ENCODE measurements around the gene CCAR1.
"Not testable (repeated sequence)": the region's sequence is repeated elsewhere in the genome, so short reads cannot be mapped to it uniquely, and the experiment has no call there.

The CCAR1 gene

GRCh38 chr10:68767407-68767806 is 46.4 kb downstream of the CCAR1 start:
- DNase-seq, result not testable (repeated sequence)

- no peak for DNase-seq
Observed at GRCh38 chr10:68781613-68782574, 60.9 kb downstream of the CCAR1 start.

GRCh38 chr10:68784476-68784875 is 63.4 kb downstream of the CCAR1 start:
- DNase-seq, result no peak

GRCh38 chr10:68787813-68788212 is 66.8 kb downstream of the CCAR1 start:
- DNase-seq, result peak; percentile 63

- DNase-seq, result no peak
Observed at GRCh38 chr10:68790476-68790875, 69.4 kb downstream of the CCAR1 start.

GRCh38 chr10:68792115-68792514 is 71.1 kb downstream of the CCAR1 start:
- DNase-seq, result no peak

- DNase-seq, result no peak
Observed at GRCh38 chr10:68795886-68796532, 75.0 kb downstream of the CCAR1 start.

- DNase-seq, result no peak
Observed at GRCh38 chr10:68796605-68797004, 75.6 kb downstream of the CCAR1 start.

- DNase-seq, result no peak
Observed at GRCh38 chr10:68800211-68800610, 79.2 kb downstream of the CCAR1 start.

- DNase-seq, result no peak
Observed at GRCh38 chr10:68804692-68805091, 83.7 kb downstream of the CCAR1 start.

- not testable (repeated sequence) for DNase-seq
Observed at GRCh38 chr10:68810830-68811229, 89.8 kb downstream of the CCAR1 start.

- DNase-seq, result no peak
Observed at GRCh38 chr10:68811314-68812009, 90.4 kb downstream of the CCAR1 start.

- no peak for DNase-seq
Observed at GRCh38 chr10:68812420-68812819, 91.4 kb downstream of the CCAR1 start.

- DNase-seq, result no peak
Observed at GRCh38 chr10:68813559-68813958, 92.5 kb downstream of the CCAR1 start.

GRCh38 chr10:68816796-68817412 is 95.9 kb downstream of the CCAR1 start:
- DNase-seq, result no peak

- not testable (repeated sequence) for DNase-seq
Observed at GRCh38 chr10:68820359-68820758, 99.3 kb downstream of the CCAR1 start.

GRCh38 chr10:68822626-68823025 is 101.6 kb downstream of the CCAR1 start:
- not testable (repeated sequence) for DNase-seq

- DNase-seq, result peak; percentile 66
Observed at GRCh38 chr10:68826764-68827591, 105.9 kb downstream of the CCAR1 start, which contains the start of gene STOX1. Gene STOX1, plus strand, starts transcription at chr10:68827531. Its CDS starts 93 bp downstream, at chr10:68827624.

- DNase-seq, result not testable (repeated sequence)
Observed at GRCh38 chr10:68827592-68827959, 106.5 kb downstream of the CCAR1 start.

GRCh38 chr10:68828083-68828601 is 107.1 kb downstream of the CCAR1 start:
- not testable (repeated sequence) for DNase-seq

- no peak for DNase-seq
Observed at GRCh38 chr10:68828833-68829232, 107.8 kb downstream of the CCAR1 start.

GRCh38 chr10:68829521-68829920 is 108.5 kb downstream of the CCAR1 start:
- no peak for DNase-seq
